ENCODE data around the gene GPR85. TPM values are rescaled to one million over a fixed set of nuclear protein-coding genes. Genes with fewer than 3 reads are reported as not detected.
"Not testable (repeated sequence)": the region's sequence is repeated elsewhere in the genome, so short reads cannot be mapped to it uniquely, and the experiment has no call there.

Gene GPR85
- total and polyA plus RNA-seq, 2 experiments from 2014 or later = 0.31 to 4.9 TPM

DNA sequence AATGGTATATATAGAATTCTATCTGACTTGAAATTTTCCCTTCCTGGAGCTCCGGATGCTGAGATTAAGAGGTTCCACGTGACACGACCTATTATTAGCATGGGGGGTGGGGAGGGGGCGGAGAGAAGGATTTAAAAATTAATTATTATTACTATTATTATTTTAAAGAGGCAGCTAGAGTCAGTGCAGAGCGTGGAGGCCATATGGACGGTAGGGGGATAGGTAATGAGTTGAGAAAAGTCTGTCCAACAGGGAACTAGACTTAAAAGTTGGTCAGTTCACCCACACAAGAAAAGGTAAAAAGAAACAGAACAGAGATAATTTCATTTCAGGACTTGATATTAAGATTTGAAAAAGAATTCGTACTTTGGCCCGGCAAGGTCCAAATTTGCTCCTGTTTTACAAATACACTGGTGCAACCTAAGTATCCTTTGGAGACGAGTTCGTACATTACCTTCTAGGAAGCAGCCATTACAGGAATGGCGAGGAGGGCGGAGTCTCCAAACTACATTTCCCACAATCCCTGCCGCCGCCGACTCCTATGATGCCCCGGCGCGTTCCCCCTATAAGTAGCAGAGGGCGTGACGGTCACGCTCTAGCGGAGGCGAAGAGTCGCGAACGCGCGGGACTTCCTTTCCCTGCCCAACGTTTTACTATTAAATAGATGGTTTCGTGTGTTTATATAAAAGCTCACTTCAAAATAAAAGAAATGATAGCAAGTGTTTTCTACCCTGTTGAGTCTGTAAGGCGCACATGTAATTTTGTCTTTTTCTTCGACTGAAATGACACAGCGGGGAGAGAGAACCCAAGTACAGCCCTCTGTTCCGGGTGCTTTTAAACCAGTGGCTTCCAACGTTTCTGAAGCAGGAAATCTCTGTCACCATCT, 31.7 kb upstream of the GPR85 start, which contains the start of gene SMIM30:
Gene SMIM30 (minus strand): TSS at position 481 of the 886 bp plus-strand sequence. CDS start 976 bp downstream, outside the sequence.
- H3K27ac ChIP-seq = peak within 1 kb of the TSS; percentile 73
- H3K4me3 ChIP-seq = peak within 1 kb of the TSS; percentile 30
- TF ChIP-seq EZH2 (IDR thresholded peaks at IDR 0.05; ENCODE audit: borderline replicate concordance) = no peak
- no peak for TF ChIP-seq CTCF (IDR thresholded peaks at IDR 0.05; ENCODE audit: poor library complexity)
- TF ChIP-seq EZH2phosphoT487 (IDR thresholded peaks at IDR 0.05; ENCODE audit: low read depth, severe bottlenecking, unreplicated experiment) = no peak
- H2AFZ ChIP-seq = peak within 1 kb of the TSS; percentile 79
- no peaks in the 10 kb centered on the region for H3K9me2 ChIP-seq (replicated peaks; ENCODE audit: insufficient read depth)
- peaks cover 7% of the 10 kb centered on the region for H3K79me2 ChIP-seq
- peak within 1 kb of the TSS; percentile 79 for H3K4me2 ChIP-seq
- DNase-seq (ENCODE audit: low spot score) = peak; percentile 96
- peaks cover 8% of the 10 kb centered on the region for H3K4me1 ChIP-seq (ENCODE audit: insufficient read depth)
- WGBS (ENCODE audit: low lambda C conversion rate, missing lambda C conversion rate) = 3% methylated on average over 35 of the region's 35 CpGs
- H3K36me3 ChIP-seq (replicated peaks; ENCODE audit: insufficient read depth, low read depth) = no peaks in the 10 kb centered on the region
- H3K27me3 ChIP-seq = no peaks in the 10 kb centered on the region
- no peaks in the 10 kb centered on the region for H3K9me3 ChIP-seq (ENCODE audit: low read depth)
- no peaks in the 10 kb centered on the region for H4K20me1 ChIP-seq (ENCODE audit: insufficient read depth, poor library complexity, severe bottlenecking)

GRCh38 chr7:113117374-113117774, 30.7 kb upstream of the GPR85 start:
- H3K36me3 ChIP-seq (replicated peaks; ENCODE audit: insufficient read depth, low read depth); H3K9me3 ChIP-seq (ENCODE audit: low read depth); H3K9me2 ChIP-seq (replicated peaks; ENCODE audit: insufficient read depth); DNase-seq (ENCODE audit: low spot score); H3K79me2 ChIP-seq; H3K4me1 ChIP-seq (ENCODE audit: insufficient read depth); H4K20me1 ChIP-seq (ENCODE audit: insufficient read depth, poor library complexity, severe bottlenecking); H3K27me3 ChIP-seq: not testable (repeated sequence)
- H3K4me2 ChIP-seq = peak overlapping the region; percentile 79
- H3K27ac ChIP-seq = peak overlapping the region; percentile 73
- WGBS (ENCODE audit: low lambda C conversion rate, missing lambda C conversion rate) = 79% methylated on average over 4 of the region's 4 CpGs
- peak overlapping the region; percentile 79 for H2AFZ ChIP-seq
- peak overlapping the region; percentile 30 for H3K4me3 ChIP-seq

- no peak for DNase-seq (ENCODE audit: low spot score)
- no peak overlapping the region for H3K4me2 ChIP-seq
- H2AFZ ChIP-seq = no peak overlapping the region
- no peaks in the 10 kb centered on the region for H4K20me1 ChIP-seq (ENCODE audit: insufficient read depth, poor library complexity, severe bottlenecking)
- H3K4me3 ChIP-seq = no peak overlapping the region
- peaks cover 8% of the 10 kb centered on the region for H3K4me1 ChIP-seq (ENCODE audit: insufficient read depth)
- no peaks in the 10 kb centered on the region for H3K36me3 ChIP-seq (replicated peaks; ENCODE audit: insufficient read depth, low read depth)
- H3K27ac ChIP-seq = no peak overlapping the region
- WGBS (ENCODE audit: low lambda C conversion rate, missing lambda C conversion rate) = 84% methylated on average over 2 of the region's 2 CpGs
- no peaks in the 10 kb centered on the region for H3K9me3 ChIP-seq (ENCODE audit: low read depth)
- H3K27me3 ChIP-seq = no peaks in the 10 kb centered on the region
- peaks cover 7% of the 10 kb centered on the region for H3K79me2 ChIP-seq
- no peaks in the 10 kb centered on the region for H3K9me2 ChIP-seq (replicated peaks; ENCODE audit: insufficient read depth)
- no peak for TF ChIP-seq EZH2 (IDR thresholded peaks at IDR 0.05; ENCODE audit: borderline replicate concordance)
- no peak for TF ChIP-seq EZH2phosphoT487 (IDR thresholded peaks at IDR 0.05; ENCODE audit: low read depth, severe bottlenecking, unreplicated experiment)
- TF ChIP-seq CTCF (IDR thresholded peaks at IDR 0.05; ENCODE audit: poor library complexity) = peak; percentile 10
These were observed 27.3 kb upstream of the GPR85 start for GRCh38 chr7:113113912-113114311.

- Histone ChIP-seq H3K27ac (no peak overlapping the region), H3K9me3 (ENCODE audit: low read depth) (no peaks in the 10 kb centered on the region), H3K4me1 (ENCODE audit: insufficient read depth) (no peaks in the 10 kb centered on the region), H3K4me2 (no peak overlapping the region), H4K20me1 (ENCODE audit: insufficient read depth, poor library complexity, severe bottlenecking) (no peaks in the 10 kb centered on the region), H3K36me3 (replicated peaks; ENCODE audit: insufficient read depth, low read depth) (no peaks in the 10 kb centered on the region), H3K79me2 (no peaks in the 10 kb centered on the region), H3K4me3 (no peak overlapping the region), H2AFZ (no peak overlapping the region), H3K27me3 (no peaks in the 10 kb centered on the region), H3K9me2 (replicated peaks; ENCODE audit: insufficient read depth) (no peaks in the 10 kb centered on the region)
- DNase-seq (ENCODE audit: low spot score) = no peak
- WGBS (ENCODE audit: low lambda C conversion rate, missing lambda C conversion rate) = 44% methylated on average over 1 of the region's 1 CpG
- no peak for TF ChIP-seq EZH2 (IDR thresholded peaks at IDR 0.05; ENCODE audit: borderline replicate concordance)
- TF ChIP-seq EZH2phosphoT487 (IDR thresholded peaks at IDR 0.05; ENCODE audit: low read depth, severe bottlenecking, unreplicated experiment) = no peak
- no peak for TF ChIP-seq CTCF (IDR thresholded peaks at IDR 0.05; ENCODE audit: poor library complexity)
These were observed 23.1 kb upstream of the GPR85 start for GRCh38 chr7:113109718-113110117.
